Measurements from ENCODE around the gene RAP2A. TPM values are rescaled to one million over a fixed set of nuclear protein-coding genes. Genes with fewer than 3 reads are reported as not detected.

Gene RAP2A
- total RNA-seq, 1 donor from 2014 or later: 31.3 TPM

DNA sequence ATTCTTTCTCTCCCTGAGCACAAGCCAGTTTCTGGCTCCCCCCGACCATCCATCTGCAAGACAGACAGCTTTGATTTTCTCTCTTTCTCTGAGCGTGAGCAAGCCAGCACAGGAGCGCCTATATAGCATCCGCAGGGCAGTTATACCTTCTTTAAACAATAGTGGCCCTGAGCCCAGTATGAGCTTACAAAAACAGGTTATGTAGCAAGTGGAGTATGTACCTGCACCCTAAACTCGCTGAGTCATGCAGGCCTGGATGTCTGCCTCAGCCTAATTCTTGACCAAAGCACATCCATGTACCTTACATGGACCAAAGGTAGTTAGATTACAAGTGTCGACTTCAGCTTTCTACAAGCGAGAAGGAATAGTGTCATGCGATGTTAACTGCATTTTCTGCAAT is 61.7 kb downstream of the RAP2A start:
- peaks cover 10% of the 10 kb centered on the region for H3K9me3 Mint-ChIP-seq
- no peak overlapping the region for H3K4me3 Mint-ChIP-seq
- no peaks in the 10 kb centered on the region for H3K27me3 Mint-ChIP-seq (ENCODE audit: low read depth)
- H3K4me1 Mint-ChIP-seq: no peaks in the 10 kb centered on the region
- TF ChIP-seq, protein P1, sequence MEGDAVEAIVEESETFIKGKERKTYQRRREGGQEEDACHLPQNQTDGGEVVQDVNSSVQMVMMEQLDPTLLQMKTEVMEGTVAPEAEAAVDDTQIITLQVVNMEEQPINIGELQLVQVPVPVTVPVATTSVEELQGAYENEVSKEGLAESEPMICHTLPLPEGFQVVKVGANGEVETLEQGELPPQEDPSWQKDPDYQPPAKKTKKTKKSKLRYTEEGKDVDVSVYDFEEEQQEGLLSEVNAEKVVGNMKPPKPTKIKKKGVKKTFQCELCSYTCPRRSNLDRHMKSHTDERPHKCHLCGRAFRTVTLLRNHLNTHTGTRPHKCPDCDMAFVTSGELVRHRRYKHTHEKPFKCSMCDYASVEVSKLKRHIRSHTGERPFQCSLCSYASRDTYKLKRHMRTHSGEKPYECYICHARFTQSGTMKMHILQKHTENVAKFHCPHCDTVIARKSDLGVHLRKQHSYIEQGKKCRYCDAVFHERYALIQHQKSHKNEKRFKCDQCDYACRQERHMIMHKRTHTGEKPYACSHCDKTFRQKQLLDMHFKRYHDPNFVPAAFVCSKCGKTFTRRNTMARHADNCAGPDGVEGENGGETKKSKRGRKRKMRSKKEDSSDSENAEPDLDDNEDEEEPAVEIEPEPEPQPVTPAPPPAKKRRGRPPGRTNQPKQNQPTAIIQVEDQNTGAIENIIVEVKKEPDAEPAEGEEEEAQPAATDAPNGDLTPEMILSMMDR (IDR thresholded peaks at IDR 0.05; ENCODE audit: unreplicated experiment): no peak
- peaks cover 5% of the 10 kb centered on the region for H3K36me3 Mint-ChIP-seq
- DNase-seq (ENCODE audit: low spot score in 2 of 2, unreplicated experiment in 2 of 2): no peak
- H3K27ac Mint-ChIP-seq: no peak overlapping the region

DNA sequence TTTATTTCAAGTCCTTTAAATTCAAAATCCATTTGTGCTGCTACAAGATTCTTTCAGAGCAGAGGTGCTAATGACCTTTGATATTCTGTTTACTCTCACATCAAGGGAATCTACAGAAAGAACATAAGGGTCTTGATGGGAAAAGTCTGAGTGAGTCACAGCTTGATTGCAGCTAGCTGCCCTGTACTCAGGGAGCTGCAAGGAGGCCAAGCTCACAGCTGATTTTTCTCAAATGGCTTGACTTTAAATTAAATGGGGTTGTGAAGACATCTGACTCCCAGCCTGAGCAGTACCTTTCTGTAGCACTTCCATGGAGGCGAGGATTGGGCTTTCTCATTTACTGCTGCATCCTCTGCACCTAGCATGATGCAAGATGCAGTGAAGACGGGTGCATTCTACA is 62.5 kb downstream of the RAP2A start:
- Mint-ChIP-seq H3K4me1 (no peaks in the 10 kb centered on the region), H3K27me3 (ENCODE audit: low read depth) (no peaks in the 10 kb centered on the region), H3K4me3 (no peak overlapping the region), H3K9me3 (peaks cover 2% of the 10 kb centered on the region), H3K36me3 (no peaks in the 10 kb centered on the region), H3K27ac (no peak overlapping the region)
- TF ChIP-seq, protein P1 (IDR thresholded peaks at IDR 0.05; ENCODE audit: unreplicated experiment): no peak
- DNase-seq (ENCODE audit: low spot score in 2 of 2, unreplicated experiment in 2 of 2): no peak

DNA sequence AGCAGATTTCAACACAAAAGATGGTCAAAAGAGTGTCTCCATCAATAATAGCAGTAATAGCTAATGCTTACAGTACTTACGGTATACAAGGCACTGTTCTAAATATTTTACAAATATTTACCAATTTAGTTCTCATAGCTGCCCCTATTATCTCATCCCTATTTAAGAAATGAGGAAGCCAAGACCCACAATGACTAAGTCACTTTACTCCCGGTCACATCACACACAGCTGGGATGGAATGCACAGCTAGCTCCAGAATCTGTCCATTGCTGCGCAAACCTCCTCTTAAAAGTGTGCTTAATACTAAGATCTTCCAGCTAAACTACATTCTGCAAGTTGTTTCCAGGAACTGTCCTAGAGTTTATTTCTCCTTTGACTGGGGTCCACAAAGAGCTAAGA is 63.4 kb downstream of the RAP2A start:
- Mint-ChIP-seq H3K36me3 (no peaks in the 10 kb centered on the region), H3K27ac (no peak overlapping the region), H3K4me1 (peaks cover under 1% of the 10 kb centered on the region), H3K4me3 (no peak overlapping the region), H3K9me3 (no peaks in the 10 kb centered on the region), H3K27me3 (ENCODE audit: low read depth) (no peaks in the 10 kb centered on the region)
- TF ChIP-seq, protein P1 (IDR thresholded peaks at IDR 0.05; ENCODE audit: unreplicated experiment): no peak
- DNase-seq (ENCODE audit: low spot score in 2 of 2, unreplicated experiment in 2 of 2): no peak

DNA sequence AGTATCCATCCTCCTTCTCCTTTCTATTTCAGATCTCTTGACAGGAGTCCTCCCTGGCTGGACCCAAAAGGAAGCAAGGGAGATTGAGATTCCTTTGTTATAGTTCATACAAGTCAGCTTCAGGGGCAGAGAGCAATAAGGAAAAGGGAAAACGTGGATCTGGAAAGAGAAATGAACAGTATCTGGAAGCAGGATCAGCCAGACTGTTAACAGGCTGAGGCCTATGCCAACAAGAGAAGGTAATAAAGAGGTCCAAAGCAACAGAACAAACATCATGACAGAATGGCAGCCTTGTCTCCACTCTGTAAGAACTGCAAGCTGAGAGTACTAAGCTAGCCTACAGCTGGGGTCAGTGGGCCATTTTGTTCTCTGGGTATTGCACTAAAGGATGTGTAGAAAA is 64.5 kb downstream of the RAP2A start:
- DNase-seq (ENCODE audit: low spot score in 2 of 2, unreplicated experiment in 2 of 2): no peak
- Mint-ChIP-seq H3K4me1 (peaks cover 10% of the 10 kb centered on the region), H3K9me3 (no peaks in the 10 kb centered on the region)

DNA sequence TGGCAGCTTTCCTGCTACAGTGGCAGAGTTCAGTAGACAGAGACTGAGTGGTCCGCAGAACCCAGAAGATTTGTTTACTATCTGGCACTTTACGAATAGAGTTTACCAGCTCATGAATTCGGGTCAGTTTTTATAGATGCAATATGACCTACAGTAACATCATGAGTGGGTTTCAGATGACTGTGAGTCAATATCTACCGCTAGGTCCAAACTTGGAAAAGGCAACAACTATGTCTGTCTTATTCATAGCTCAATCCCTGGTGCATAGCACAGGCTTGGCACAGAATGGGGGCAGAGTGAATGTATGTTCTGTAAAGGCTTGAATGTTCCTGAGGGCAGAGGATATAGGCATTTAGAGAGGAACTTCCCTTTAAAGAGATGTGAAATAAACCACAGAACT is 65.2 kb downstream of the RAP2A start:
- Mint-ChIP-seq H3K27me3 (ENCODE audit: low read depth) (no peaks in the 10 kb centered on the region), H3K4me1 (peaks cover 10% of the 10 kb centered on the region), H3K27ac (no peak overlapping the region), H3K9me3 (no peaks in the 10 kb centered on the region), H3K36me3 (no peaks in the 10 kb centered on the region), H3K4me3 (no peak overlapping the region)
- no peak for DNase-seq (ENCODE audit: low spot score in 2 of 2, unreplicated experiment in 2 of 2)
- TF ChIP-seq, protein P1 (IDR thresholded peaks at IDR 0.05; ENCODE audit: unreplicated experiment): no peak

More for the DNA sequence above, 64.5 kb downstream of the RAP2A start:
- Mint-ChIP-seq H3K36me3 (no peaks in the 10 kb centered on the region), H3K27ac (no peak overlapping the region), H3K4me3 (no peak overlapping the region), H3K27me3 (ENCODE audit: low read depth) (no peaks in the 10 kb centered on the region)
- TF ChIP-seq, protein P1 (IDR thresholded peaks at IDR 0.05; ENCODE audit: unreplicated experiment): no peak

DNA sequence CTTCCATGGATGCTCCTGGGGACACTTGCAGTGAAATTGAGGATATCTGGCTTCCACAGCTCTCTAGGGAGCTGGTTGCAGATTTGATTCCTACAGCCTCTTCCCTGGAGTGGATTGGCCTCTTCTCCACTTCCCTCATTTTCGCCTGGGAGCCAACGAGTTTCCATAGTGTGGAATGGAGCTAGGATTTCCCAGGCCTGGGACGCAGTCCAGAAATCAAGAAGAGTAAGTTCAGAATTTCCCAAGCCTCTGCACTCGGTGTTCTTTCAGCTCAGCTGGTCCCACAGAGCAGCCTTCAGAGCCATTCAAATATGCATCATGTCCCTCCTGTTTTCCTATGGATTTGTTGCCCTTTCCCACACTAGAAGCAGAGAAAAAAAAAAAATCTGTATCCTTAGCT is 68.2 kb downstream of the RAP2A start:
- H3K9me3 Mint-ChIP-seq: no peaks in the 10 kb centered on the region
- no peak overlapping the region for H3K4me3 Mint-ChIP-seq
- H3K27me3 Mint-ChIP-seq (ENCODE audit: low read depth): no peaks in the 10 kb centered on the region
- TF ChIP-seq, protein P1 (IDR thresholded peaks at IDR 0.05; ENCODE audit: unreplicated experiment): no peak
- peaks cover 10% of the 10 kb centered on the region for H3K4me1 Mint-ChIP-seq
- H3K27ac Mint-ChIP-seq: peak overlapping the region; percentile 63
- DNase-seq (ENCODE audit: low spot score in 2 of 2, unreplicated experiment in 2 of 2): no peak
- no peaks in the 10 kb centered on the region for H3K36me3 Mint-ChIP-seq

Data from mesothelial cell of epicardium (in vitro differentiated cells).